Brain microvascular endothelial cell (primary cell): ENCODE measurements around the gene MLPH.

Experiments used
- DNase-seq: peaks from one replicate; pipeline ENCODE4 v3.0.0-alpha.2; 2020
- H3K27ac ChIP-seq: fragments of 250-450 bp; sonication (Bioruptor Pico); 2 replicates; pipeline ENCODE4 v1.5.1; 2020; ENCODE audit warnings: mild to moderate bottlenecking, moderate library complexity
- H3K27me3 ChIP-seq: fragments of 250-450 bp; sonication (Bioruptor Pico); replicated peaks from 2 replicates; pipeline ENCODE4 v1.5.1; 2020; ENCODE audit warnings: mild to moderate bottlenecking
- H3K36me3 ChIP-seq: fragments of 250-450 bp; sonication (Bioruptor Pico); replicated peaks from 2 replicates; pipeline ENCODE4 v1.5.1; 2020; ENCODE audit warnings: mild to moderate bottlenecking
- H3K4me3 ChIP-seq: 2 replicates; pipeline ENCODE4 v1.5.1; 2011; ENCODE audit warnings: low read depth, mild to moderate bottlenecking, control low read depth, low read length, moderate library complexity
- in situ Hi-C: cut with HindIII; loops from 2 replicates; pipeline ENCODE4 v1.10.0; 2017; ENCODE audit warnings: low sequenced_read_pairs, low pct_ligation_motif_present
- TF ChIP-seq, protein P1 (sequence below): IDR thresholded peaks from 2 replicates; pipeline ENCODE4 v1.5.1; 2011; ENCODE audit warnings: low read depth, mild to moderate bottlenecking, moderate library complexity, low read length, control low read depth, inconsistent platforms; ENCODE audit errors: missing control alignments

MLPH gene, protein sequence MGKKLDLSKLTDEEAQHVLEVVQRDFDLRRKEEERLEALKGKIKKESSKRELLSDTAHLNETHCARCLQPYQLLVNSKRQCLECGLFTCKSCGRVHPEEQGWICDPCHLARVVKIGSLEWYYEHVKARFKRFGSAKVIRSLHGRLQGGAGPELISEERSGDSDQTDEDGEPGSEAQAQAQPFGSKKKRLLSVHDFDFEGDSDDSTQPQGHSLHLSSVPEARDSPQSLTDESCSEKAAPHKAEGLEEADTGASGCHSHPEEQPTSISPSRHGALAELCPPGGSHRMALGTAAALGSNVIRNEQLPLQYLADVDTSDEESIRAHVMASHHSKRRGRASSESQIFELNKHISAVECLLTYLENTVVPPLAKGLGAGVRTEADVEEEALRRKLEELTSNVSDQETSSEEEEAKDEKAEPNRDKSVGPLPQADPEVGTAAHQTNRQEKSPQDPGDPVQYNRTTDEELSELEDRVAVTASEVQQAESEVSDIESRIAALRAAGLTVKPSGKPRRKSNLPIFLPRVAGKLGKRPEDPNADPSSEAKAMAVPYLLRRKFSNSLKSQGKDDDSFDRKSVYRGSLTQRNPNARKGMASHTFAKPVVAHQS

DNA sequence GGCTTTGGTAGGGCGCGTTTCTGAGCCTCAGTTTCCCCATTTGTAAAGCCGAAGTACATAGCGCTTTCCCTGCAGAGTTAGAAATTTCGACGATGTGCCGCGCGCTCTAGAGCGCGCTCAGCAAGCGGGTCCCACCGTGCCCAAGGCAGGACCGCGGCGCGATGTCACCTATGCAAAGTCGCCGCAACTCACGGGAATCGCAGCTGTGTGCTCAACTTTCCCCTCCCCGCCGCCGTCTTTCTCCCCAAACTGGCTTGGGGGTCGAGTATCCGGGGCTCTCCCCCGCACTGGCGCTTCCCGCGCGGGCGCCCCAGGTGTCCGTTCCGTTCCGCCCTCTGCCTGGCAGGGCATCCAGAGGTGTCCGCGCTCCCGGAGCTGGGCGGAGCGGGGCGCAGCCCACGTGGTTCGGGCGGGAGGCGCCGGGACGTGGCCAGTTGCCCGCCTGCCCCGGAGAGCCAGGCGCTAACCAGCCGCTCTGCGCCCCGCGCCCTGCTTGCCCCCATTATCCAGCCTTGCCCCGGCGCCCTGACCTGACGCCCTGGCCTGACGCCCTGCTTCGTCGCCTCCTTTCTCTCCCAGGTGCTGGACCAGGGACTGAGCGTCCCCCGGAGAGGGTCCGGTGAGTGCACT is at the start of gene MLPH:
Gene MLPH, plus strand, starts transcription at position 433 of the 630 bp plus-strand sequence. CDS start 6,176 bp downstream, outside the sequence.
- H3K36me3 ChIP-seq: peaks cover 26% of the 10 kb centered on the region
- TF ChIP-seq, protein P1, sequence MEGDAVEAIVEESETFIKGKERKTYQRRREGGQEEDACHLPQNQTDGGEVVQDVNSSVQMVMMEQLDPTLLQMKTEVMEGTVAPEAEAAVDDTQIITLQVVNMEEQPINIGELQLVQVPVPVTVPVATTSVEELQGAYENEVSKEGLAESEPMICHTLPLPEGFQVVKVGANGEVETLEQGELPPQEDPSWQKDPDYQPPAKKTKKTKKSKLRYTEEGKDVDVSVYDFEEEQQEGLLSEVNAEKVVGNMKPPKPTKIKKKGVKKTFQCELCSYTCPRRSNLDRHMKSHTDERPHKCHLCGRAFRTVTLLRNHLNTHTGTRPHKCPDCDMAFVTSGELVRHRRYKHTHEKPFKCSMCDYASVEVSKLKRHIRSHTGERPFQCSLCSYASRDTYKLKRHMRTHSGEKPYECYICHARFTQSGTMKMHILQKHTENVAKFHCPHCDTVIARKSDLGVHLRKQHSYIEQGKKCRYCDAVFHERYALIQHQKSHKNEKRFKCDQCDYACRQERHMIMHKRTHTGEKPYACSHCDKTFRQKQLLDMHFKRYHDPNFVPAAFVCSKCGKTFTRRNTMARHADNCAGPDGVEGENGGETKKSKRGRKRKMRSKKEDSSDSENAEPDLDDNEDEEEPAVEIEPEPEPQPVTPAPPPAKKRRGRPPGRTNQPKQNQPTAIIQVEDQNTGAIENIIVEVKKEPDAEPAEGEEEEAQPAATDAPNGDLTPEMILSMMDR: no peak
- in situ Hi-C loops: no loop called here
- peak within 1 kb of the TSS; percentile 97 for H3K4me3 ChIP-seq
- DNase-seq: no peak
- peak within 1 kb of the TSS; percentile 95 for H3K27ac ChIP-seq
- H3K27me3 ChIP-seq: no peaks in the 10 kb centered on the region

- no peak for DNase-seq
- H3K27me3 ChIP-seq: no peaks in the 10 kb centered on the region
- in situ Hi-C loops: no loop called here
- no peak overlapping the region for H3K4me3 ChIP-seq
- H3K27ac ChIP-seq: peak overlapping the region; percentile 29
- no peaks in the 10 kb centered on the region for H3K36me3 ChIP-seq
- TF ChIP-seq, protein P1: no peak
Observed at GRCh38 chr2:237437566-237437965, 49.5 kb upstream of the MLPH start.

DNA sequence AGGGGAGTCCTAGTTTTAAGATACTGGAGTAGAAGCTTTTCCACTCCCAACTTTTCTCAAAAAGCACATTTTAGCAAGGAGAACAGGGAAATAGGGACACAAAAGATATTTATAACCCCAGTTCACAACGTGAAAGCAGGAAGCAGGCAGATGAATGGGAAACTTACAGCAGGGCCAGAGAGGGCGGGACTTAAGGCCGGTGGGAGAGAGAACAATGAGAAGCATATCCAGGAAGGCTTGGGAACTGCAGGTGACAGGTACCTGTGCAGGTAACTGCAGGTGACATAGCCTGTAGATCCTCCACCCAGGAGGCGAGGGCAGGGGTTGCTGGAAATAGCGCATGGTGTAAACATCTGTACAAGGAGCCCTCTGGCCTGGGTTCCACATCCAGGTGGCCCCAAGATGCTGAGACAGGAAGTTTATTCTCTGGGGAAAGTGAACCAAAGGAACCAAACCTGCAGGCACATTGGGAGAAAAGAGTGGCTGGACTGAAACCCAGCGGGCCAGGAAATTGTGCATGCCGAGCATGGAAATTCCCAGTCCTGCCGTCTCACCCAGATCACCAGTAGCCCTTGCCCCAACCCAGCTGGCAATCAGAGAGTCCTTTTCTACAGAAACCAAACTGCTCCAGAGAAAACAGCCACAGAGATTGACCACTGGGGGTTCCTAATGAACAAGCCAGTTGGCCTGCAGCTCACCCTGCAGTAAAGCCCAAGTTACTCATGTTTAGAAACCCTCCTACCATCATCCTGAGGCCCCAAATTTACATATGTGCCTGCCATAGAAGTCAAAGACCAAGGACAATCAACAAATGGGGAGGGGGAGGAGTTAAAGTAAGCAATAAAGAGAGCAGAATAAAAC is 48.7 kb upstream of the MLPH start:
- H3K36me3 ChIP-seq: no peaks in the 10 kb centered on the region
- in situ Hi-C loops: no loop called here
- TF ChIP-seq, protein P1: peak; percentile 59
- H3K27me3 ChIP-seq: no peaks in the 10 kb centered on the region
- peak overlapping the region; percentile 29 for H3K27ac ChIP-seq
- peak; percentile 54 for DNase-seq
- H3K4me3 ChIP-seq: no peak overlapping the region

GRCh38 chr2:237440819-237441281 is 46.2 kb upstream of the MLPH start:
- peak overlapping the region; percentile 57 for H3K27ac ChIP-seq
- TF ChIP-seq, protein P1: no peak
- no peaks in the 10 kb centered on the region for H3K36me3 ChIP-seq
- in situ Hi-C loops: no loop called here
- H3K27me3 ChIP-seq: no peaks in the 10 kb centered on the region
- peak; percentile 28 for DNase-seq
- H3K4me3 ChIP-seq: no peak overlapping the region

DNA sequence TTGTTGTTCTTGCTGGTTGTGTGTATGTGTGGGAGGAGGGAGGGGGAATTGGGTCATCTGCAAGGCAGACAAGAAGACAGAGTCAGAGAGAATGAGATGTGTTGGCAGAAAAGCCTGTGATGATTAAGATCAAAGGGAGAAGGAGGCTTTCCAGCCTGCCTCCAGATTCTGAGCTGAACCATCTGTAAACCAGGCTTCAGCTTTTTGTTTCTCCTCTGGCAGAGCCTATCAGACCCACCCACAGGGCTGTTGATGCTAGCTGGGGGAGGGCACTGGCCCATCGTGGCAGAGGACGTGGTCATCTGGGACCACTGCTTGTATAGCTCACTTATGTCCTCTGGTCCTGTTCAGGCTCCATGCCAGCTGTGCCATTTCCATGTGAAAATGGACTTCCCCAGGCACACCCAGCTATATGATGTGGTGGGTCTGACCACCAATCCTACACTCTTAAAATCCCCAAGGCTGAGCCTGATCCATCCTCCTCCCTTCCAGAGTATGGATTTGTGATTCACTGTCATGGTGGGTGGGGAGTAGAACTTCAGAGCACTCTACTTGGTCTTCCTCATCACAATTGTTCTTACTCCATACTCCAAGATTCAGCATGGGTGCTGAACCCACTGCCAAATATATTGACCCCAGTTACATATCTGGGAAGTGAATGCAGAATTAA is 45.3 kb upstream of the MLPH start:
- in situ Hi-C loops: no loop called here
- Histone ChIP-seq H3K27ac (peak overlapping the region; percentile 57), H3K4me3 (no peak overlapping the region), H3K36me3 (no peaks in the 10 kb centered on the region), H3K27me3 (no peaks in the 10 kb centered on the region)
- peak; percentile 62 for DNase-seq
- TF ChIP-seq, protein P1: no peak
